ENCODE results near the gene LRPAP1.
"Not testable (repeated sequence)": the region's sequence is repeated elsewhere in the genome, so short reads cannot be mapped to it uniquely, and the experiment has no call there.

DNA sequence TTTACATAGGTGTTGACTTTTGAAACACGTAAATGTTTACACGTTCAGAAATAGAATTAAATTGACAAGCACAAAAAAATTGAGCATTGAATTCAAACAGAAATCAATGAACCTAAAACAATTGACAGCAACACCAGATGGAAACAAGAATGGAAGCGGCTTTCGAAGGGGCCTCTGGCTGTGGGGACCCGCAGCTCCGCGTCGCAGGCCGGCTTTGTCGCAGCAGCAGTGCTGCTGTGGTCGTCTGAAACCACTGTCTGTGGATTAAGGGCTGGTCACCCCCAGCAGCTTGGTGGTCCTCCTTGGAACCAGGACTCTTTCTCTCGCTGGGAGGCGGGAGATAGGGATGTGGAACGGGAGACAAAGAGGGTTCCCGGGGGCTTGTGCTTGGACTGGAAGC, 37.4 kb upstream of the LRPAP1 start:
- TF ChIP-seq, protein P1, sequence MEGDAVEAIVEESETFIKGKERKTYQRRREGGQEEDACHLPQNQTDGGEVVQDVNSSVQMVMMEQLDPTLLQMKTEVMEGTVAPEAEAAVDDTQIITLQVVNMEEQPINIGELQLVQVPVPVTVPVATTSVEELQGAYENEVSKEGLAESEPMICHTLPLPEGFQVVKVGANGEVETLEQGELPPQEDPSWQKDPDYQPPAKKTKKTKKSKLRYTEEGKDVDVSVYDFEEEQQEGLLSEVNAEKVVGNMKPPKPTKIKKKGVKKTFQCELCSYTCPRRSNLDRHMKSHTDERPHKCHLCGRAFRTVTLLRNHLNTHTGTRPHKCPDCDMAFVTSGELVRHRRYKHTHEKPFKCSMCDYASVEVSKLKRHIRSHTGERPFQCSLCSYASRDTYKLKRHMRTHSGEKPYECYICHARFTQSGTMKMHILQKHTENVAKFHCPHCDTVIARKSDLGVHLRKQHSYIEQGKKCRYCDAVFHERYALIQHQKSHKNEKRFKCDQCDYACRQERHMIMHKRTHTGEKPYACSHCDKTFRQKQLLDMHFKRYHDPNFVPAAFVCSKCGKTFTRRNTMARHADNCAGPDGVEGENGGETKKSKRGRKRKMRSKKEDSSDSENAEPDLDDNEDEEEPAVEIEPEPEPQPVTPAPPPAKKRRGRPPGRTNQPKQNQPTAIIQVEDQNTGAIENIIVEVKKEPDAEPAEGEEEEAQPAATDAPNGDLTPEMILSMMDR (IDR thresholded peaks at IDR 0.05), result not testable (repeated sequence)
- not testable (repeated sequence) for TF ChIP-seq POLR2AphosphoS5 (IDR thresholded peaks at IDR 0.05; ENCODE audit: insufficient read depth in 1 of 2, low read depth in 1 of 2); POLR2A (IDR thresholded peaks at IDR 0.05)

Measured in vagina (tissue), 2 donors.